IPS-NIHi11 (cell line): Measurements from ENCODE around the gene CRHR2.

ENCODE experiments used
- DNase-seq: peaks from one replicate; pipeline ENCODE4 v3.0.0; 2012; ENCODE audit warnings: mixed read lengths, low spot score

CRHR2 gene

GRCh38 chr7:30679664-30680063, 2.6 kb downstream of the CRHR2 start:
- no peak for DNase-seq

GRCh38 chr7:30678805-30679204, 3.5 kb downstream of the CRHR2 start:
- no peak for DNase-seq

- DNase-seq: no peak
These were observed 7.4 kb downstream of the CRHR2 start for GRCh38 chr7:30674876-30675275.

- DNase-seq: no peak
These were observed 7.8 kb downstream of the CRHR2 start for GRCh38 chr7:30674420-30674819.

GRCh38 chr7:30671793-30672465, 10.3 kb downstream of the CRHR2 start:
- peak; percentile 94 for DNase-seq

GRCh38 chr7:30668102-30668501, 14.2 kb downstream of the CRHR2 start:
- no peak for DNase-seq

GRCh38 chr7:30667172-30667571, 15.1 kb downstream of the CRHR2 start:
- no peak for DNase-seq

GRCh38 chr7:30665449-30665848, 16.8 kb downstream of the CRHR2 start:
- no peak for DNase-seq

- DNase-seq: no peak
These were observed 17.2 kb downstream of the CRHR2 start for GRCh38 chr7:30665043-30665442.

- DNase-seq: no peak
These were observed 17.9 kb downstream of the CRHR2 start for GRCh38 chr7:30664184-30664885.

- no peak for DNase-seq
These were observed 18.8 kb downstream of the CRHR2 start for GRCh38 chr7:30663414-30663813.

GRCh38 chr7:30662431-30662939, 19.8 kb downstream of the CRHR2 start:
- DNase-seq: no peak

GRCh38 chr7:30661926-30662325, 20.3 kb downstream of the CRHR2 start:
- DNase-seq: no peak

- no peak for DNase-seq
These were observed 21.7 kb downstream of the CRHR2 start for GRCh38 chr7:30660331-30661255.

- DNase-seq: no peak
These were observed 22.9 kb downstream of the CRHR2 start for GRCh38 chr7:30659312-30659711.

GRCh38 chr7:30658479-30659074, 23.7 kb downstream of the CRHR2 start:
- no peak for DNase-seq

- DNase-seq: no peak
These were observed 25.1 kb downstream of the CRHR2 start for GRCh38 chr7:30657131-30657530.

GRCh38 chr7:30656006-30656957, 26.0 kb downstream of the CRHR2 start:
- no peak for DNase-seq

- DNase-seq: no peak
These were observed 26.9 kb downstream of the CRHR2 start for GRCh38 chr7:30655096-30655970.
